Right lobe of liver (tissue), 6 donors: Measurements from ENCODE around the gene CAMTA1. TPM values are rescaled to one million over a fixed set of nuclear protein-coding genes. Genes with fewer than 3 reads are reported as not detected.

Source experiments
- ATAC-seq, 4 donors: fragments of 200-7000 bp; cut with Tn5 transposase; one replicate each; pipeline ENCODE4 v1.9.1; 2020; ENCODE audit warnings: mild to moderate bottlenecking in 4 of 4, moderate library complexity in 4 of 4
- DNase-seq, 3 donors: peaks; one replicate each; pipeline ENCODE4 v3.0.0-alpha.2; 2020
- H3K27ac ChIP-seq, 3 donors: fragments of 200-600 bp; one replicate each; pipeline ENCODE4 v1.8.0; 2022
- H3K27me3 ChIP-seq, 2 donors: fragments of 200-600 bp; one replicate each; pipeline ENCODE4 v1.8.0; 2022
- H3K36me3 ChIP-seq, 4 donors: fragments of 200-600 bp; sonication (generic) in 1 of 4; one replicate each; pipeline versions ENCODE4 v1.5.1 to v1.8.0; 2017 to 2022; ENCODE audit warnings: control low read depth in 1 of 4
- H3K4me1 ChIP-seq, 4 donors: fragments of 200-600 bp; sonication (generic) in 1 of 4; one replicate each; pipeline versions ENCODE4 v1.5.1 to v1.8.0; 2017 to 2022; ENCODE audit warnings: control low read depth in 1 of 4
- H3K4me3 ChIP-seq, 3 donors: fragments of 200-600 bp; one replicate each; pipeline ENCODE4 v1.8.0; 2022
- H3K9me3 ChIP-seq, 4 donors: fragments of 200-600 bp; sonication (generic) in 1 of 4; one replicate each; pipeline versions ENCODE4 v1.5.1 to v1.8.0; 2017 to 2022; ENCODE audit warnings: control low read depth in 1 of 4
- POLR2A ChIP-seq: fragments of 450-650 bp; IDR thresholded peaks from one replicate; pipeline ENCODE4 v1.6.1; 2017; ENCODE audit warnings: antibody characterized with exemption, mild to moderate bottlenecking
- WGBS: methylation state at CpG from one replicate; pipeline ENCODE4 v1.1.6; 2018; ENCODE audit warnings: low coverage, low lambda C conversion rate; ENCODE audit not compliant: insufficient coverage; ENCODE audit errors: missing lambda C conversion rate; 5-methylcytosine and 5-hydroxymethylcytosine counted together
- intact Hi-C, 2 donors: fragments of 100-400 bp; cut with DNase I; formaldehyde crosslinking; loops; one replicate each; pipeline versions ENCODE4 v1.11.2 to v1.14.1; 2022
- total RNA-seq, 6 experiments: library from RNA; depleted of rRNA in 2 of 6; stranded (reverse); fragments of >200 nt in 2 of 6; fragmentation: NEBNext Ultra II Directional in 3 of 6; extraction: Animal tissue kit (Norgen Biotek cat#: 25700) in 3 of 6; gene quantifications; one replicate each; pipeline versions ENCODE4 v1.1.0 to v1.2.4, GENCODE V29; 2016 to 2023
- TF ChIP-seq, protein P1 (sequence below), 4 donors: fragments of 200-600 bp in 3 of 4; fragments of 450-650 bp in 1 of 4; IDR thresholded peaks; one replicate each; pipeline versions ENCODE4 v1.5.1 to v1.8.0; 2016 to 2022; ENCODE audit warnings: antibody characterized with exemption in 4 of 4, mild to moderate bottlenecking in 2 of 4
- donor health status: DM: no; HTN: yes; CAD: no.
- donor health status: DM: no; HTN: no; CAD: no.
- donor health status: DM: no; HTN: no; CAD: no.
- donor health status: DM: no; HTN: yes; CAD: no.
- donor health status: DM: no; HTN: yes; CAD: no.

CAMTA1 gene
- total RNA-seq, 6 experiments from 2014 or later = 32.3 to 49.4 (median 37.2) TPM

GRCh38 chr1:6907201-6907600, 121.9 kb downstream of the CAMTA1 start:
- intact Hi-C loops = no loop called here
- 37% methylated on average over 3 of the region's 12 CpGs for whole genome bisulfite sequencing
- no peak for ATAC-seq

GRCh38 chr1:6907676-6908434, 122.6 kb downstream of the CAMTA1 start:
- intact Hi-C loops = no loop called here
- H3K9me3 ChIP-seq = no peaks in the 10 kb centered on the region
- DNase-seq (no peak), ATAC-seq (no peak)
- peaks cover 0 to 14% (median 0%) of the 10 kb centered on the region in 4 donors for H3K4me1 ChIP-seq
- no peaks in the 10 kb centered on the region for H3K36me3 ChIP-seq
- H3K27me3 ChIP-seq = no peaks in the 10 kb centered on the region
- TF ChIP-seq POLR2A = no peak
- TF ChIP-seq, protein P1, sequence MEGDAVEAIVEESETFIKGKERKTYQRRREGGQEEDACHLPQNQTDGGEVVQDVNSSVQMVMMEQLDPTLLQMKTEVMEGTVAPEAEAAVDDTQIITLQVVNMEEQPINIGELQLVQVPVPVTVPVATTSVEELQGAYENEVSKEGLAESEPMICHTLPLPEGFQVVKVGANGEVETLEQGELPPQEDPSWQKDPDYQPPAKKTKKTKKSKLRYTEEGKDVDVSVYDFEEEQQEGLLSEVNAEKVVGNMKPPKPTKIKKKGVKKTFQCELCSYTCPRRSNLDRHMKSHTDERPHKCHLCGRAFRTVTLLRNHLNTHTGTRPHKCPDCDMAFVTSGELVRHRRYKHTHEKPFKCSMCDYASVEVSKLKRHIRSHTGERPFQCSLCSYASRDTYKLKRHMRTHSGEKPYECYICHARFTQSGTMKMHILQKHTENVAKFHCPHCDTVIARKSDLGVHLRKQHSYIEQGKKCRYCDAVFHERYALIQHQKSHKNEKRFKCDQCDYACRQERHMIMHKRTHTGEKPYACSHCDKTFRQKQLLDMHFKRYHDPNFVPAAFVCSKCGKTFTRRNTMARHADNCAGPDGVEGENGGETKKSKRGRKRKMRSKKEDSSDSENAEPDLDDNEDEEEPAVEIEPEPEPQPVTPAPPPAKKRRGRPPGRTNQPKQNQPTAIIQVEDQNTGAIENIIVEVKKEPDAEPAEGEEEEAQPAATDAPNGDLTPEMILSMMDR (IDR thresholded peaks at IDR 0.05) = no peak
- H3K27ac ChIP-seq = no peak overlapping the region
- 75% methylated on average over 11 of the region's 21 CpGs for WGBS
- H3K4me3 ChIP-seq = no peak overlapping the region

More at GRCh38 chr1:6907201-6907600, 121.9 kb downstream of the CAMTA1 start:
- no peaks in the 10 kb centered on the region for H3K9me3 ChIP-seq
- no peak overlapping the region for H3K4me3 ChIP-seq
- TF ChIP-seq, protein P1 (IDR thresholded peaks at IDR 0.05) = no peak
- no peak for TF ChIP-seq POLR2A
- H3K36me3 ChIP-seq = no peaks in the 10 kb centered on the region
- peaks cover 0 to 14% (median 0%) of the 10 kb centered on the region in 4 donors for H3K4me1 ChIP-seq
- no peaks in the 10 kb centered on the region for H3K27me3 ChIP-seq
- H3K27ac ChIP-seq = no peak overlapping the region
- DNase-seq = no peak

GRCh38 chr1:6909401-6909800, 124.1 kb downstream of the CAMTA1 start:
- TF ChIP-seq, protein P1 (IDR thresholded peaks at IDR 0.05) = no peak
- TF ChIP-seq POLR2A = no peak
- WGBS = 81% methylated on average over 1 of the region's 5 CpGs
- ATAC-seq = peak in 1 of 4 donors; percentile 13

DNA sequence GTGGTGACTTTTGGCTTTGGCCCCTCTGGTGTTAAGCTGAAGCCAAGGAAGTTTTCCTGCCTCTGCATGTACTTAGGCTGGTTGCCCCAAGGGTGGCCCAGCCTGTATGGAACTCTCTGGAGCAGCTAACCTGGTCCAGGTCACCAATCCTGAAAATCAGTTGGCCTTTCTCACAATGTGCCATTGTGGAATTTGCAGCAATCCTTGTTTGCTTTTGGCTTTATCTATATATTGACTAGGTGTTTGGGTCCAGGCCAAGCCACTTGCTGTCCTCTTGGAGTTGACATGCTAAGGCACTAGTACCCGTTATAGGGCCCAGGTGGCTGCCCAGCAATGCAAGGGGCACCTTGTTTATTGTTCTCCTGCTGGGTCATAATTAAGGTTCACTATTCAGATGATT, 124.6 kb downstream of the CAMTA1 start:
- WGBS = no CpG with 5 or more reads among the region's 1 CpG
- Histone ChIP-seq H3K27me3 (no peaks in the 10 kb centered on the region), H3K36me3 (no peaks in the 10 kb centered on the region), H3K4me1 (peaks cover 0 to 14% (median 0%) of the 10 kb centered on the region in 4 donors), H3K4me3 (no peak overlapping the region), H3K9me3 (no peaks in the 10 kb centered on the region), H3K27ac (no peak overlapping the region)
- no peak for DNase-seq
- ATAC-seq = peak; percentile 26 to 77 (median 53)
- intact Hi-C loops = no loop called here
- TF ChIP-seq, protein P1 (IDR thresholded peaks at IDR 0.05) = no peak
- no peak for TF ChIP-seq POLR2A

More at GRCh38 chr1:6909401-6909800, 124.1 kb downstream of the CAMTA1 start:
- Histone ChIP-seq H3K36me3 (no peaks in the 10 kb centered on the region), H3K4me3 (no peak overlapping the region), H3K9me3 (no peaks in the 10 kb centered on the region), H3K27me3 (no peaks in the 10 kb centered on the region), H3K27ac (no peak overlapping the region), H3K4me1 (peaks cover 0 to 14% (median 0%) of the 10 kb centered on the region in 4 donors)
- intact Hi-C loops = no loop called here
- DNase-seq = no peak
